K562 (cell line): ENCODE measurements around the gene ZMYND8. TPM values are rescaled to one million over a fixed set of nuclear protein-coding genes. Genes with fewer than 3 reads are reported as not detected.

ENCODE experiments used
- ASH1L ChIP-seq: fragments of 450-650 bp; IDR thresholded peaks from 2 replicates; pipeline ENCODE4 v1.6.1; 2018; ENCODE audit warnings: borderline replicate concordance, mild to moderate bottlenecking, low read depth; ENCODE audit not compliant: partially characterized antibody
- CREM ChIP-seq: IDR thresholded peaks from 2 replicates; pipeline ENCODE4 v1.6.1; 2014; ENCODE audit warnings: antibody characterized with exemption, low read depth
- E2F1 ChIP-seq: sonication (generic); formaldehyde crosslinking; IDR thresholded peaks from 2 replicates; pipeline ENCODE4 v1.8.1; 2023; ENCODE audit warnings: mild to moderate bottlenecking, missing genetic modification reagents, moderate library complexity
- E2F8 ChIP-seq: fragments of 450-650 bp; IDR thresholded peaks from 2 replicates; pipeline ENCODE4 v1.7.1; 2018; ENCODE audit warnings: mild to moderate bottlenecking, low read depth; ENCODE audit not compliant: partially characterized antibody
- ELF4 ChIP-seq: fragments of 450-650 bp; formaldehyde crosslinking; IDR thresholded peaks from 2 replicates; pipeline ENCODE4 v1.4.0; 2022; ENCODE audit warnings: missing genetic modification characterization
- FOXA3 ChIP-seq, 2 experiments: fragments of 450-650 bp in 1 of 2; sonication (generic) in 1 of 2; formaldehyde crosslinking; IDR thresholded peaks in 1 of 2; conservative IDR thresholded peaks in 1 of 2; 2 replicates each; pipeline versions ENCODE4 v1.4.0 to v1.8.0; 2020 to 2022; ENCODE audit warnings: mild to moderate bottlenecking in 2 of 2, missing genetic modification reagents in 1 of 2
- GABPA ChIP-seq: fragments of 200-800 bp; sonication (Bioruptor generic); conservative IDR thresholded peaks from 2 replicates; pipeline ENCODE4 v1.6.1; 2016; ENCODE audit warnings: low read depth, missing genetic modification characterization, missing compliant biosample characterization
- HBP1 ChIP-seq: fragments of 450-650 bp; formaldehyde crosslinking; IDR thresholded peaks from 2 replicates; pipeline ENCODE4 v1.4.0; 2022; ENCODE audit warnings: missing genetic modification characterization
- HNRNPUL1 ChIP-seq: fragments of 200-400 bp; formaldehyde crosslinking; IDR thresholded peaks from 2 replicates; pipeline ENCODE4 v1.6.1; 2017; ENCODE audit warnings: low read length
- OTX1 ChIP-seq: fragments of 450-650 bp; formaldehyde crosslinking; IDR thresholded peaks from 2 replicates; pipeline ENCODE4 v1.4.0; 2022; ENCODE audit warnings: mild to moderate bottlenecking
- PML ChIP-seq: IDR thresholded peaks from 2 replicates; pipeline ENCODE4 v1.6.1; 2012; ENCODE audit warnings: low read length, inconsistent platforms
- POLR2A ChIP-seq: fragments of 450-650 bp; conservative IDR thresholded peaks from 2 replicates; pipeline ENCODE4 v1.6.1; 2016
- POLR3G ChIP-seq: IDR thresholded peaks from 2 replicates; pipeline ENCODE4 v1.6.1; 2011; ENCODE audit not compliant: insufficient read length, insufficient replicate concordance; ENCODE audit errors: extremely low read depth
- TCF7L2 ChIP-seq: fragments of 150-350 bp; IDR thresholded peaks from 2 replicates; pipeline ENCODE4 v1.6.1; 2016; ENCODE audit warnings: low read depth, mild to moderate bottlenecking, low read length, moderate library complexity
- ZBTB2 ChIP-seq: fragments of 450-650 bp; IDR thresholded peaks from 2 replicates; pipeline ENCODE4 v1.6.1; 2016; ENCODE audit warnings: antibody characterized with exemption
- ZFP30 ChIP-seq: fragments of 250-450 bp; sonication (Bioruptor Pico); IDR thresholded peaks from 2 replicates; pipeline ENCODE4 v1.8.0; 2022; ENCODE audit warnings: moderate library complexity, mild to moderate bottlenecking, inconsistent platforms, borderline replicate concordance
- ZNF134 ChIP-seq: fragments of 250-450 bp; sonication (Bioruptor Pico); conservative IDR thresholded peaks from 2 replicates; pipeline ENCODE4 v1.4.0; 2020
- ZNF311 ChIP-seq: fragments of 250-450 bp; sonication (Bioruptor Pico); IDR thresholded peaks from 2 replicates; pipeline ENCODE4 v1.4.0; 2020; ENCODE audit warnings: mild to moderate bottlenecking, moderate library complexity
- polyA plus RNA-seq, 8 experiments: library from polyadenylated mRNA; depleted of rRNA in 4 of 8; stranded (reverse) in 5 of 8; unstranded in 3 of 8; fragments of >200 nt; fragmentation: Nextera tagmentation in 2 of 8; fragmentation: Illumina TruSeq in 1 of 8; extraction: Ambion mirVana in 2 of 8; extraction: Trizol in 1 of 8; gene quantifications; 2 replicates each; pipeline versions ENCODE4 v1.2.1 to v1.2.3, GENCODE V29; 2011 to 2014; ENCODE audit warnings: inconsistent platforms in 1 of 8, missing spikeins in 1 of 8
- total RNA-seq, 7 experiments: library from RNA; depleted of rRNA in 6 of 7; stranded (reverse); fragments of >200 nt in 6 of 7; fragmentation: Illumina TruSeq in 2 of 7; extraction: Trizol in 2 of 7; gene quantifications; 2 replicates each; pipeline versions ENCODE4 v1.2.1 to v1.2.3, GENCODE V29; 2011 to 2021; ENCODE audit warnings: low replicate concordance in 1 of 7
- TF ChIP-seq, protein P1 (sequence below): fragments of 450-650 bp; formaldehyde crosslinking; IDR thresholded peaks from 2 replicates; pipeline ENCODE4 v1.4.0; 2022; ENCODE audit warnings: missing genetic modification characterization

Gene ZMYND8
- total and polyA plus RNA-seq, 9 of the 15 experiments (the other 6 are each of a cell fraction or from before 2014, with no cell fraction given): 31.8 to 148 (median 71.9) TPM

GRCh38 chr20:47361057-47361915, 4.8 kb upstream of the ZMYND8 start (continued):
- TF ChIP-seq POLR3G (no peak), ASH1L (peak; percentile 47), FOXA3 (CRISPR knock-in tag; conservative IDR thresholded peaks at IDR 0.05 in 1 of 2, IDR thresholded peaks at IDR 0.05 in 1 of 2) (no peak), POLR2A (peak; percentile 67; the same call in 1 of the 2 replicates), HBP1 (CRISPR knock-in tag) (peak; percentile 43; the same call in 1 of the 2 replicates), OTX1 (CRISPR knock-in tag) (0 out of 2 replicates have a peak, but pooled peaks have one; percentile 41), GABPA (tag) (0 out of 2 replicates have a peak, but pooled peaks have one; percentile 6), ZNF311 (CRISPR knock-in tag) (0 out of 2 replicates have a peak, but pooled peaks have one; percentile 27), CREM (no peak), ZFP30 (CRISPR knock-in tag) (no peak), PML (no peak), ZBTB2 (0 out of 2 replicates have a peak, but pooled peaks have one; percentile 7), ELF4 (CRISPR knock-in tag) (peak; percentile 36; the same call in 1 of the 2 replicates), ZNF134 (CRISPR knock-in tag) (peak; percentile 80), TCF7L2 (0 out of 2 replicates have a peak, but pooled peaks have one; percentile 23), E2F8 (no peak), E2F1 (CRISPR knock-in tag) (no peak), HNRNPUL1 (no peak)
- TF ChIP-seq, protein P1, sequence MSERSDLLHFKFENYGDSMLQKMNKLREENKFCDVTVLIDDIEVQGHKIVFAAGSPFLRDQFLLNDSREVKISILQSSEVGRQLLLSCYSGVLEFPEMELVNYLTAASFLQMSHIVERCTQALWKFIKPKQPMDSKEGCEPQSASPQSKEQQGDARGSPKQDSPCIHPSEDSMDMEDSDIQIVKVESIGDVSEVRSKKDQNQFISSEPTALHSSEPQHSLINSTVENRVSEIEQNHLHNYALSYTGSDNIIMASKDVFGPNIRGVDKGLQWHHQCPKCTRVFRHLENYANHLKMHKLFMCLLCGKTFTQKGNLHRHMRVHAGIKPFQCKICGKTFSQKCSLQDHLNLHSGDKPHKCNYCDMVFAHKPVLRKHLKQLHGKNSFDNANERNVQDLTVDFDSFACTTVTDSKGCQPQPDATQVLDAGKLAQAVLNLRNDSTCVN: peak; percentile 55; the same call in 1 of the 2 replicates
